Progenitor cell of endocrine pancreas (in vitro differentiated cells): Measurements from ENCODE around the gene TP53AIP1. TPM values are rescaled to one million over a fixed set of nuclear protein-coding genes. Genes with fewer than 3 reads are reported as not detected.

Experiments used
- DNase-seq: peaks from one replicate; pipeline ENCODE4 v3.0.0; 2021; ENCODE audit warnings: low spot score; ENCODE audit not compliant: unreplicated experiment
- H3K27ac Mint-ChIP-seq: 2 replicates; pipeline ENCODE4 v1.8.0; 2021; ENCODE audit warnings: mild to moderate bottlenecking, moderate library complexity, mixed read lengths
- H3K27me3 Mint-ChIP-seq: 2 replicates; pipeline ENCODE4 v1.8.0; 2021; ENCODE audit warnings: mixed read lengths
- H3K36me3 Mint-ChIP-seq: 2 replicates; pipeline ENCODE4 v1.8.0; 2022; ENCODE audit warnings: mixed read lengths; ENCODE audit not compliant: insufficient read depth
- H3K4me1 Mint-ChIP-seq: 2 replicates; pipeline ENCODE4 v1.8.0; 2021; ENCODE audit warnings: low read depth, mixed read lengths
- H3K4me3 Mint-ChIP-seq: 2 replicates; pipeline ENCODE4 v1.8.0; 2021; ENCODE audit warnings: low read depth, mild to moderate bottlenecking, moderate library complexity, mixed read lengths
- H3K9me3 Mint-ChIP-seq: 2 replicates; pipeline ENCODE4 v1.8.0; 2021; ENCODE audit warnings: low read depth, mixed read lengths
- CTCF ChIP-seq: fragments of 200-600 bp; sonication (generic); IDR thresholded peaks from one replicate; pipeline ENCODE4 v1.5.0; 2021; ENCODE audit warnings: antibody characterized with exemption, mild to moderate bottlenecking; ENCODE audit not compliant: unreplicated experiment
- total RNA-seq: library from RNA; stranded (reverse); gene quantifications from 2 replicates; pipeline ENCODE4 v1.2.1, GENCODE V29; 2021

Gene TP53AIP1
- total RNA-seq, 1 donor from 2014 or later: 0.12 TPM

- Mint-ChIP-seq H3K4me3 (no peak overlapping the region), H3K27me3 (peaks cover 57% of the 10 kb centered on the region), H3K9me3 (no peaks in the 10 kb centered on the region), H3K27ac (peak overlapping the region; percentile 47), H3K4me1 (peaks cover 32% of the 10 kb centered on the region), H3K36me3 (no peaks in the 10 kb centered on the region)
- no peak for TF ChIP-seq CTCF
- no peak for DNase-seq
Observed at GRCh38 chr11:128894286-128894681, 48.4 kb downstream of the TP53AIP1 start.

- Mint-ChIP-seq H3K36me3 (no peaks in the 10 kb centered on the region), H3K4me3 (no peak overlapping the region), H3K27ac (peak overlapping the region; percentile 47), H3K27me3 (peaks cover 55% of the 10 kb centered on the region), H3K4me1 (peaks cover 32% of the 10 kb centered on the region), H3K9me3 (no peaks in the 10 kb centered on the region)
- no peak for DNase-seq
- no peak for TF ChIP-seq CTCF
Observed at GRCh38 chr11:128893578-128894285, 48.9 kb downstream of the TP53AIP1 start.

GRCh38 chr11:128892866-128893565, 49.7 kb downstream of the TP53AIP1 start:
- Mint-ChIP-seq H3K27me3 (peaks cover 55% of the 10 kb centered on the region), H3K27ac (no peak overlapping the region), H3K36me3 (no peaks in the 10 kb centered on the region), H3K4me3 (no peak overlapping the region), H3K9me3 (no peaks in the 10 kb centered on the region), H3K4me1 (peaks cover 33% of the 10 kb centered on the region)
- DNase-seq: no peak
- TF ChIP-seq CTCF: no peak

- peaks cover 33% of the 10 kb centered on the region for H3K4me1 Mint-ChIP-seq
- H3K4me3 Mint-ChIP-seq: peak overlapping the region; percentile 60
- DNase-seq: no peak
- H3K27ac Mint-ChIP-seq: peak overlapping the region; percentile 60
- H3K9me3 Mint-ChIP-seq: no peaks in the 10 kb centered on the region
- H3K36me3 Mint-ChIP-seq: no peaks in the 10 kb centered on the region
- peaks cover 56% of the 10 kb centered on the region for H3K27me3 Mint-ChIP-seq
- TF ChIP-seq CTCF: no peak
Observed at GRCh38 chr11:128891913-128892398, 50.7 kb downstream of the TP53AIP1 start.

- Mint-ChIP-seq H3K36me3 (no peaks in the 10 kb centered on the region), H3K4me3 (peak within 1 kb of the TSS; percentile 72), H3K27ac (peak within 1 kb of the TSS; percentile 84), H3K9me3 (no peaks in the 10 kb centered on the region), H3K27me3 (peaks cover 65% of the 10 kb centered on the region), H3K4me1 (peaks cover 33% of the 10 kb centered on the region)
- no peak for TF ChIP-seq CTCF
- DNase-seq: no peak
Observed at GRCh38 chr11:128890543-128891368, 51.9 kb downstream of the TP53AIP1 start, which contains the start of gene KCNJ5. Gene KCNJ5 (plus strand): TSS chr11:128891356. CDS start chr11:128911274, 19,918 bp downstream.
